ENCODE measurements around the gene RGS10. TPM values are rescaled to one million over a fixed set of nuclear protein-coding genes. Genes with fewer than 3 reads are reported as not detected.

The RGS10 gene
- total and polyA plus RNA-seq, 10 of the 15 experiments (the other 5 are each of a cell fraction or from before 2014, with no cell fraction given), result 72.8 to 193 (median 127) TPM

- no peaks in the 10 kb centered on the region for H3K27me3 ChIP-seq (replicated peaks in 1 of 2; ENCODE audit: control insufficient read depth in 2 of 2, insufficient read depth in 2 of 2, low read length in 1 of 2)
- TF ChIP-seq ZNF622 (IDR thresholded peaks at IDR 0.05) (no peak), MYB (IDR thresholded peaks at IDR 0.05; ENCODE audit: borderline replicate concordance, low read depth, low read length) (no peak), ZSCAN29 (IDR thresholded peaks at IDR 0.05) (no peak), FOS (IDR thresholded peaks at IDR 0.05; ENCODE audit: borderline replicate concordance, extremely low read depth, insufficient read length) (no peak), NKRF (conservative IDR thresholded peaks at IDR 0.05) (no peak), BCL3 (IDR thresholded peaks at IDR 0.05; ENCODE audit: borderline replicate concordance, insufficient read depth, low read depth, low read length, poor library complexity, severe bottlenecking) (no peak), SREBF2 (IDR thresholded peaks at IDR 0.05; ENCODE audit: low read length) (no peak)
- no peak for ATAC-seq
- H4K20me1 ChIP-seq (ENCODE audit: control insufficient read depth, insufficient read depth), result no peaks in the 10 kb centered on the region
- H3K27ac ChIP-seq (ENCODE audit: control insufficient read depth, insufficient read depth), result no peak overlapping the region
- FAIRE-seq, result no peak
- intact Hi-C loops (cut with micrococcal nuclease; ENCODE audit: unreplicated experiment) (no loop called here), in situ Hi-C loops (cut with MboI) (no loop called here)
- DNase-seq (ENCODE audit: low read depth, low spot score), result no peak
- H3K4me1 ChIP-seq (ENCODE audit: control insufficient read depth, insufficient read depth, low read length), result peaks cover under 1% of the 10 kb centered on the region
- no peak overlapping the region for H3K4me2 ChIP-seq (ENCODE audit: control insufficient read depth, insufficient read depth)
- ChIA-PET CTCF (interaction anchor here (0.7 kb wide), 1 partner anchor 19 kb away, joined by 3 read pairs; no protein-coding TSS in a partner anchor), SMC1A (ENCODE audit: uncharacterized antibody, unreplicated experiment) (no interaction called here), POLR2A (interaction anchor here (1.2 kb wide), 1 partner anchor 14 kb away, joined by 5 read pairs; no protein-coding TSS in a partner anchor), RAD21 (ENCODE audit: unreplicated experiment) (no interaction called here)
- no peaks in the 10 kb centered on the region for H3K9me3 ChIP-seq (replicated peaks; ENCODE audit: control insufficient read depth, insufficient read depth, low read length)
- 93% methylated on average over 13 of the region's 13 CpGs for WGBS (ENCODE audit: insufficient coverage, insufficient replicate concordance, low lambda C conversion rate, missing lambda C conversion rate)
- H3K36me3 ChIP-seq (ENCODE audit: control insufficient read depth in 2 of 2, insufficient read depth in 2 of 2, low read length in 1 of 2), result peaks cover 20 to 26% of the 10 kb centered on the region in 2 experiments; a peak in 3 of 4 replicates
- H3K9ac ChIP-seq (ENCODE audit: control insufficient read depth, insufficient read depth, low read length), result no peak overlapping the region
- H2AFZ ChIP-seq (ENCODE audit: control insufficient read depth, low read depth, low read length), result no peak overlapping the region
- no TSS peak for BruUV-seq (replicated peaks)
- peaks cover 13% of the 10 kb centered on the region for H3K79me2 ChIP-seq (ENCODE audit: control insufficient read depth, insufficient read depth, low read length)
- H3K4me3 ChIP-seq, result no peak overlapping the region
Measured at GRCh38 chr10:119524720-119525070, 17.8 kb downstream of the RGS10 start.
